LoVo (cell line): Measurements from ENCODE around the gene MYO15A.

Experiments
- DNase-seq: peaks from one replicate; pipeline ENCODE4 v3.0.0-alpha.2; 2016; ENCODE audit warnings: low spot score

Gene MYO15A

GRCh38 chr17:18157354-18157985 is 48.9 kb downstream of the MYO15A start:
- no peak for DNase-seq

- peak; percentile 80 for DNase-seq
These were observed 49.6 kb downstream of the MYO15A start for GRCh38 chr17:18158022-18158600.

DNA sequence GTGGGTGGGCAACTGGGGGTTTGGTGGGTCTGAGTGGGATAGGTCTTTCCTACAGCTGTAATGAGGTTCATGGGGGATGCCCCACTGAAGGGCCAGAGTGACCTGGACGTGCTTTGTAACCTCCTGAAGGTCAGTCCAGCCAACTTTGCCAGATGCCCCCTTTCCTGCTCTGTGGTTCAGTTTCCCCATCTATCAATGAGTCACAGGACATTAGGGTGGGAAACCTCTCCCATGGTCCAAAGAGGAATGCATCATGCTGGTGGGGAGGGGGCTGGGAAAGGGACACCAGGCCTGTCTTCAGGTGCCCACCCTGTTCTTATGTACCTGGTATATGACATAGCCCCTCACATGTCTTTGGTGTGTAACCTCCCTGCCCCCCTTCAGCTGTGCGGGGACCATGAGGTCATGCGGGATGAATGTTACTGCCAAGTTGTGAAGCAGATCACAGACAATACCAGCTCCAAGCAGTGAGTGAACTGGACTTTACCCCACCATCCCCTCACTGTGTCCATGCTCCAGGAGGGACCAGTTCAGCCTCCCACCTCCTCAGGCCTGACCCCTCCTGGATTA is 51.1 kb downstream of the MYO15A start:
- DNase-seq = no peak

DNA sequence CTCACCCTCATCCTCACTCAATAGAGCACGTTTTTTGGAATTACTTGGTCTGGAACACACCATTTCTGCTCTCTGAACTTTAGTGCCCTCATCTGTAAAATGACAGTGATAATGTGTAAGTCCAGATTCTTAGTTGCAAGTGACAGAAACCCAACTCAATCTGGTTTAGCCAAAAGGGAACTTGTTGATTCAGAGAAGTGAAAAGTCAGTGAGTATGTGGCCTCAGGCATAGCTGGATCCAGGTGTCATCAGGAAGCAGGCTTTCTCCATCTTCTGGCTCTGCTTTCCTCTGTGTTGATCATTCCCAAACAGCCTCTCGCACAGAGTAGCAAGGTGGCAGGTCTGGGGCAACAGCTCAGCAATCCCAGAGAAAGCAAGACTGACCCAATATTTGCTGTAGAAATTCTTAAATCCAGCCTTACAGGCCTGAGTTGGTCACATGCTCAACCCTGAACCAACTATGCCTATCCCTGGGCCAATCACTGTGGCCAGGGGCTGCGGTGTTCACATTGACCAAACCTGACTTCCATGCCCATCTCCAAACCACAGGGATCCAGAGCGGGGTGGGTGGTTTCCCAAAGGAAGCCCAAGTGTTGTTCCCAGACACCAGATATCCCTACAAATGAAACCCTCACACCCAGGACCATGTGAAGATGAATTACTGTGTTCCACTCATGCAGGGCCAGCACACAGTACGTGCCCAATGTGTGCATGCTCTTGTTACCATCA is 51.7 kb downstream of the MYO15A start:
- no peak for DNase-seq

DNA sequence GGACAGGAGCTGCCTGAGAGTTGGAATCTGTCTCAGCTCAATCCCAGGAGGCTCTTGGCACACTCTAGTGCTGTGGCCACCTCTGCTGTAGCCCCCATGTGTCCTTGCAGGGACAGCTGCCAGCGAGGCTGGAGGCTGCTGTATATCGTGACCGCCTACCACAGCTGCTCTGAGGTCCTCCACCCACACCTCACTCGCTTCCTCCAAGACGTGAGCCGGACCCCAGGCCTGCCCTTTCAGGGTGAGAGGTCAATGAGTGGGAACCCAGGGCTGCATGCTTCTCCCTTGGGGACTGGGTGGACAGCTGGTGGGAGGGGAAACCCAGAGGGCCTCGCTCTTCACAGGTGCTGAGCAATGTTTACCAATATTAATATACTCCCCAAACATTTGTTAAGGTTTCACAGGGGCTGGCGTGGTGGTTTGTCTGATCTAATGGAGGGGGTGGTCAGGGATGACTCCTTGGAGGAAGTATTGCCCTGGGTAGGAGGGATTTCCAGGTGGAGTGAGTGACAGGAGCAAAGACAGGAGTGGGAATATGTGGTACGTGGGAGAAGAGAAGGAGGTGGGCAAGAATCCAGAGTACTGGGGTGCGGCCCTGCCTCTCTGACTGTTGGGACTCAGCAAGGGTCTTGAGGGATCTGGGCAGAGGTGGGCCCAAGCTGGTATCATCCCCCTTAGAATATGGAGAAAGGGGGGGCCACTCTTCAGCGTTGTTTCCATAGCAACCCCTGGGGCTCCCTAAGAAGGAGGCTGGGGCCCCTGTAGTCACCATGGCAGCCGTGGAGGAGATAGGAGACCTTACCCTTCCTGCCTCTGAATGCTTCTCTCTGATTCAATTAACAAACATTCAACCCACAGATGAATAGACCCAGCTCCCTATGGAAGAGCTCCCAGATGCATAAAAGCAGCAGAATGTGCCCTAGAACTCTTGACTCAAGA is 52.9 kb downstream of the MYO15A start:
- DNase-seq = no peak

- DNase-seq = no peak
These were observed 55.0 kb downstream of the MYO15A start for GRCh38 chr17:18163547-18163946.

- no peak for DNase-seq
These were observed 58.3 kb downstream of the MYO15A start for GRCh38 chr17:18166894-18167293.

DNA sequence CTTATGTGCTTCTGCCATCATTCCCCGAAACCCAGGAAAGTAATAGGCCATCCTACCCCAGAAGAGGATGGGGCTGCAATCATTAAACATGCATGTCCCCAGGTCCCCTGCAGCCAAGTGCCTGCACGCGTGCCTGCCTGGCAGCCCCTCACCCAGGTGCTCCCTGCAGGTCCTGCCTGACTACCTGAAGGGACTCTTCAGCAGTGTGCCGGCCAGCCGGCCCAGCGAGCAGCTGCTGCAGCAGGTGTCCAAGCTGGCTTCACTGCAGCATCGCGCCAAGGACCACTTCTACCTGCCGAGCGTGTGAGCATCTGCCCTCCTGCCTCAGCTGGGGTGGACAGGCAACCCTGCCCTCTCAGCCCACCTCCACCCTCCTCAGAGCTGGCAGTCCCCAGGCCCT is 58.9 kb downstream of the MYO15A start:
- DNase-seq = no peak

DNA sequence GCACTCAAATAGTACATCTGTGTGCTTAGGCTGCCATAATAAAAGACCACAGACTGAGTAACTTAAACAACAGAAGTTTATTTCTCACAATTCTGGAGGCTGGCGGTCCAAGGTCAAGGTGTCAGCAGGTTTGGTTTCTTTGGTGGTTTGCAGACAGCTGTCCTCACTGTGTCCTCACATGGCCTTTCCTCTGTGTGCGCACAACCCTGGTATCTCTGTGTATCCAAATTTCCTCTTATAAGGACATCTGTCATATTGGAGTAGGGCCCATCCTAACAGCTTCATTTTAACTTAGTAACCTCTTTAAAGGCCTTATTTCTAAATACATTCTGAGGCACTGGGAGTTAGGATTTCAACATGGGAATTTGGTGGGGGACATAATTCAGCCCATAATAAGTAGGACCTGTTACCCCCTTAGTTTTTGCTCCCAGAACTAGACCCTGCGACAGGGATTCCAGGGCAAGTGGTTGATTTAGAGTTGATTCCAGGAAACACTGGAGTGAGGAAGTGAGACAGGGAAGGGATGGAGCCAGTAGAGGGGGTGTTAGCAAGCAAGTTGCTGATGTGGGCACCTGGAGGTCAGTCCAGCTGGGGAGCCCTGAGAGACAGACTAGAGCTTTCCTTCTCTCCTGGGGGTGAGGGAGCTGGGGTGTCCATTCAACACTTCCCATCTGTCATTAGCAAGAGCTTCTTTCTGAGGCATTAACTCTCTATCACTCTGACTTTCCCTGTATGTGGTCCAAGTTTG is 64.1 kb downstream of the MYO15A start:
- no peak for DNase-seq

- no peak for DNase-seq
These were observed 65.2 kb downstream of the MYO15A start for GRCh38 chr17:18173740-18174139.

GRCh38 chr17:18176176-18176575 is 67.6 kb downstream of the MYO15A start:
- no peak for DNase-seq

- no peak for DNase-seq
These were observed 68.6 kb downstream of the MYO15A start for GRCh38 chr17:18177133-18177532.

DNA sequence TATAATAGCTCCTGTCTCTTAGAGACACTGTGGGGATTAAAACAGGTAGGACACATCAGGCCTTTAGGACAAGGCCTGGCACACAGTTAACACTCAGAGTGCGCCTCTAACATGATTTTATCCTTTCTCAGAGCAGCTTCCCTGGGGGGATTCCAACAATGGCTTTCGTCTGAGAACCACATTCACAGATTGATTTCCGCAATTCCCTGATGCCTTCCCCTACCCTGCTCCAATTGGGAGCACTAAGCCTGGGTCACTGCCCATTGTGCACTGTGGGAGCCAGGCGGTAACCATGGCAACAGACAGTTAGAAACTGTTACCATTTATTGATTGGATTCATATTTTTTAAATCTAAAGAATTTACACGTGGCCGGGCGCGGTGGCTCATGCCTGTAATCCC is 69.2 kb downstream of the MYO15A start:
- DNase-seq = no peak

GRCh38 chr17:18179196-18179595 is 70.6 kb downstream of the MYO15A start:
- DNase-seq = no peak

- no peak for DNase-seq
These were observed 71.2 kb downstream of the MYO15A start for GRCh38 chr17:18179804-18180203.

DNA sequence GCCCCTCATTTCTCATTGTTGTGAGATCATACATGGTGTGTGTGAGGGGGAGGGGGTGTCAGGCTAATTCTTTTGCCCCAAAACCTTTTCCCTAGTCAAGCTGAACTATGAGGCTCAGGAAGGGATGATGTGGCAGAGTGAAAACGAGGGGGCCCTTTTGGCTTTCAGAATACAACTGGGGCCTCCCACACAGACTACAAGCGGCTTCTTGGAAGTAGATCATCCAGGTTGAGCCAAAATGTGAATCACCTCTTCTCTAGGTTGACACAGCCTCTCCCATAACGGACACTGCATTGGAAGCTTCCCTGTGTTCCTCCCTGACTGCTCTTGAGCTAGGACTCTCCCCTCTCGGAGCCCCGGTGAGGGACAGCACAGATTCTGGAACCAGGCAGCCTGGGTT is 72.8 kb downstream of the MYO15A start:
- no peak for DNase-seq

DNA sequence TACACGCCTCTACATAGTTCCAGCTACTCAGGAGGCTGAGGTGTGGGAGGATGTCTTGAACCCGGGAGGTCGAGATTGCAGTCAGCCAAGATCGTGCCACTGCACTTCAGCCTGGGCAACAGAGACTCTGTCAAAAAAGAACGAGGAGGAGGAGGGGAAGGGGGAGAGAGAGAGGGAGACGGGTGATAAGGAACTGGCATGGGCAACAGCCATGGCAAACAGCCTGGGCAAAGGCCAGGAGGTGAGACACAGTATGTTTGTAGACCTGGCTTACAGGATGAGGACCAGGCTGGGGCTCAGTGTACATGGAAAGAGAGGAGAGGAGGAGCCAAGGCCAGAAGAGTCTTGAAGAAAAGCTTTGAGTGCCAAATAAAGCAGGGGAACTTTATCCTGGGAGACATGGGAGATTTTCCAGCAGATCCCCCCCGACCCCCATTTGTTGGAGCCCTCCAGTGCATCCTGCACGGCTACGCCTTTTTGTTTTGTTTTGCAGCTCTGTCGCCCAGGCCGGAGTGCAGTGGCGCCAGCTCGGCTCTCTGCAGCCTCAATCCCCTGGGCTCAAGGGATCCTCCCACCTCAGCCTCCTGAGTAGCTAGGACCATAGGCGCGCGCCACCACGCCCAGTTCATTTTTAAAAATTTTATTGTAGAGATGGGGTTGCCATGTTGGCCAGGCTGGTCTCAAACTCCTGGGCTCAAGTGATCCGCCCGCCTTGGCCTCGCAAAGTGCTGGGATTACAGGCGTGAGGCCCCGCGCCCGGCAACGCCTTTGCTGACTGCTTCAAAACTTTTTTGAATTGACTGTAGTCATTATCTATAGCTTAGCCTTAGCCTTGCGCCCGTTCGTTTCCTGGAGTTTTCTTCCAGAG is 73.8 kb downstream of the MYO15A start:
- DNase-seq = no peak

DNA sequence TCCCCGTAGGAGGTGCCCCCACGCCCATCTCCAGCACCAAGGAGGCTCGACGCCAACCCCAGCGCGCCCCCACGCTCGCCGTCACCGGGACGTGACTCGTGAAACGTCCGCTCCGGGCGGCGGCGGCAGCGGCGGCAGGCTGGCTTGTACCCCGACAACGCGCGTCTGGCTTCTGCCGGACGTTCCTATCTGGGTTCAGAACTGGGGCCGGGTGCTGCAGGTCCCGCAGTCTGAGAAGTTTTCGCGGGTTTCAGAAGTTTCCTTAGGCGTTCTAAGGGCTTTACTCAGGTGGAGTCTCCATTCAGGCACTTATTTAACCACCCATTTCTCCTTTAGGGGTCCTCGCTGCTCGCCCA is 74.4 kb downstream of the MYO15A start:
- peak; percentile 75 for DNase-seq

DNA sequence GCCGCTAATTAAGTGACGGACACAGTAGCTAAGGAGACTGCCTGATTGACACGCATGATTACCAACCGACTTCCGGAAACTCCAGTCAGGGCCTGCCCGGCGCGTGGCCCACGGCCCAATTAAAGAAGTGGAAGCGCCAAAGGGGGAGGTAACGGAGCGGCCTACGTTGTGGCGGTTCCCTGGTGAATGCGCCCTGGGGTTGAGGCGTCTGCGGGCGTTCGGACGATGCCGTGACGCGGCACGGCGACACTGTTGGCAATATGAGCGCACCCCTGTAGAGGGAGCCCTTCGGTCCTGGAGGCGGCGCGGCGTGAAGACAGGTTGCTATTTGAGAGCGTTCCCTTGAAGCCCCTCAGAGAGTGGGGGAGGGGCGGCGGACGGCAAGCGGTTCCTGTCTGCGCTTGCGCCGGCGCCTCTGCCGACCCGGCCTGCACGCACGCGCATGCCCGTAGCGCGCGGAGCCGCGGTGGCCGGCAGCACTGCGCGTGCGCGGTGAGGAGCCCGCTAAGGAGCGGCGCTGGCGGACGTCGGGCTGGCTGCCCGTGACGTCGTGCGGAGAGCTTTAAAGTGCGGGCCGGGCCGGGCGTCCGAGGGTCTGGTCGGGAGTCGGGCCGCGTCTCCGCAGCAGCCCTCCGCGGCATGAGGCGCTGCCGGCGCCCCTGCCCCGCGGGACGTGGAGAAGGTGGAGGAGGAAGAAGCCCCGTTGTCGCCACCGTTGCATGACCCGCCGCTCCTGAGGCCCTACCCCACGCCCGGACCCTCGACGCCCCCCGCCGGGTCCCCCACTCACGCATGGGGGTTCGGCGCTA is 75.0 kb downstream of the MYO15A start, which contains the start of gene ALKBH5:
ALKBH5 (plus strand) TSS at position 495 of the 809 bp plus-strand sequence. CDS start 416 bp downstream, outside the sequence.
- DNase-seq = peak; percentile 98
